ENCODE data around the gene MAU2. TPM values are rescaled to one million over a fixed set of nuclear protein-coding genes. Genes with fewer than 3 reads are reported as not detected.

MAU2 gene
- total and polyA plus RNA-seq, 2 of the 13 experiments (the other 11 are each of a cell fraction or from before 2014, with no cell fraction given) = 16.8 to 33.8 TPM

- TF ChIP-seq TERF1 (CRISPR knock-in tag; IDR thresholded peaks at IDR 0.05) = no peak
- TF ChIP-seq, protein P1, sequence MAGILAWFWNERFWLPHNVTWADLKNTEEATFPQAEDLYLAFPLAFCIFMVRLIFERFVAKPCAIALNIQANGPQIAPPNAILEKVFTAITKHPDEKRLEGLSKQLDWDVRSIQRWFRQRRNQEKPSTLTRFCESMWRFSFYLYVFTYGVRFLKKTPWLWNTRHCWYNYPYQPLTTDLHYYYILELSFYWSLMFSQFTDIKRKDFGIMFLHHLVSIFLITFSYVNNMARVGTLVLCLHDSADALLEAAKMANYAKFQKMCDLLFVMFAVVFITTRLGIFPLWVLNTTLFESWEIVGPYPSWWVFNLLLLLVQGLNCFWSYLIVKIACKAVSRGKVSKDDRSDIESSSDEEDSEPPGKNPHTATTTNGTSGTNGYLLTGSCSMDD (CRISPR knock-in tag; IDR thresholded peaks at IDR 0.05) = peak; percentile 98
- TF ChIP-seq ZNF776 (CRISPR knock-in tag; IDR thresholded peaks at IDR 0.05) = peak; percentile 99
- TF ChIP-seq DPF2 (CRISPR knock-in tag; IDR thresholded peaks at IDR 0.05; ENCODE audit: borderline replicate concordance, low read depth) = no peak
- TF ChIP-seq FOXC1 (CRISPR knock-in tag; IDR thresholded peaks at IDR 0.05; ENCODE audit: borderline replicate concordance) = peak; percentile 98
- peak; percentile 20 for TF ChIP-seq MED8 (CRISPR knock-in tag; IDR thresholded peaks at IDR 0.05; ENCODE audit: insufficient replicate concordance)
- TF ChIP-seq, protein P2, sequence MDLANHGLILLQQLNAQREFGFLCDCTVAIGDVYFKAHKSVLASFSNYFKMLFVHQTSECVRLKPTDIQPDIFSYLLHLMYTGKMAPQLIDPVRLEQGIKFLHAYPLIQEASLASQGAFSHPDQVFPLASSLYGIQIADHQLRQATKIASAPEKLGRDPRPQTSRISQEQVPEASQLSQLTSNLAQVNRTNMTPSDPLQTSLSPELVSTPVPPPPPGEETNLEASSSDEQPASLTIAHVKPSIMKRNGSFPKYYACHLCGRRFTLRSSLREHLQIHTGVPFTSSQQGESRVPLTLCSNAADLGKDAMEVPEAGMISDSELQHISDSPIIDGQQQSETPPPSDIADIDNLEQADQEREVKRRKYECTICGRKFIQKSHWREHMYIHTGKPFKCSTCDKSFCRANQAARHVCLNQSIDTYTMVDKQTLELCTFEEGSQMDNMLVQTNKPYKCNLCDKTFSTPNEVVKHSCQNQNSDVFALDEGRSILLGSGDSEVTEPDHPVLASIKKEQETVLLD (CRISPR knock-in tag; IDR thresholded peaks at IDR 0.05; ENCODE audit: low read depth) = peak; percentile 78; the same call in 1 of the 2 replicates
- TF ChIP-seq PAXIP1 (CRISPR knock-in tag; conservative IDR thresholded peaks at IDR 0.05) = peak; percentile 49; the same call in 1 of the 2 replicates
- no peak for TF ChIP-seq PRPF4 (IDR thresholded peaks at IDR 0.05; ENCODE audit: low read depth, low read length, poor library complexity, severe bottlenecking)
- TF ChIP-seq ZNF883 (CRISPR knock-in tag; IDR thresholded peaks at IDR 0.05; ENCODE audit: not compliant biosample characterization) = peak; percentile 97
- TF ChIP-seq, protein P3, sequence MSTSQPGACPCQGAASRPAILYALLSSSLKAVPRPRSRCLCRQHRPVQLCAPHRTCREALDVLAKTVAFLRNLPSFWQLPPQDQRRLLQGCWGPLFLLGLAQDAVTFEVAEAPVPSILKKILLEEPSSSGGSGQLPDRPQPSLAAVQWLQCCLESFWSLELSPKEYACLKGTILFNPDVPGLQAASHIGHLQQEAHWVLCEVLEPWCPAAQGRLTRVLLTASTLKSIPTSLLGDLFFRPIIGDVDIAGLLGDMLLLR (CRISPR knock-in tag; IDR thresholded peaks at IDR 0.05) = peak; percentile 94
- peak; percentile 60; the same call in 1 of the 2 replicates for TF ChIP-seq MIXL1 (CRISPR knock-in tag; IDR thresholded peaks at IDR 0.05)
- TF ChIP-seq NCOR1 (IDR thresholded peaks at IDR 0.05; ENCODE audit: borderline replicate concordance, low read length) = no peak
- no peak for TF ChIP-seq BHLHE40 (IDR thresholded peaks at IDR 0.05; ENCODE audit: low read length)
- no peak for TF ChIP-seq ZNF75D (CRISPR knock-in tag; IDR thresholded peaks at IDR 0.05; ENCODE audit: borderline replicate concordance)
- peak; percentile 73; the same call in 1 of the 2 replicates for TF ChIP-seq ZSCAN21 (CRISPR knock-in tag; IDR thresholded peaks at IDR 0.05; ENCODE audit: borderline replicate concordance)
- TF ChIP-seq ZNF724P (CRISPR knock-in tag; IDR thresholded peaks at IDR 0.05; ENCODE audit: borderline replicate concordance) = no peak; the same call in 1 of the 2 replicates
- no peak for TF ChIP-seq ZNF260 (CRISPR knock-in tag; IDR thresholded peaks at IDR 0.05; ENCODE audit: borderline replicate concordance, low read depth)
- TF ChIP-seq DR1 (CRISPR knock-in tag; IDR thresholded peaks at IDR 0.05) = peak; percentile 76
These were observed 84.5 kb downstream of the MAU2 start, which contains the start of gene GATAD2A (continued) for GRCh38 chr19:19404879-19405860.

Measured in HepG2 (cell line).